ENCODE data around the gene TRIB2.

GRCh38 chr2:12728221-12728777 is 11.6 kb downstream of the TRIB2 start:
- TF ChIP-seq, protein P1, sequence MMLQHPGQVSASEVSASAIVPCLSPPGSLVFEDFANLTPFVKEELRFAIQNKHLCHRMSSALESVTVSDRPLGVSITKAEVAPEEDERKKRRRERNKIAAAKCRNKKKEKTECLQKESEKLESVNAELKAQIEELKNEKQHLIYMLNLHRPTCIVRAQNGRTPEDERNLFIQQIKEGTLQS (IDR thresholded peaks at IDR 0.05) = no peak
- TF ChIP-seq REST (IDR thresholded peaks at IDR 0.05) (no peak), RAD21 (IDR thresholded peaks at IDR 0.05) (no peak), CTCF (IDR thresholded peaks at IDR 0.05; ENCODE audit: low read depth, low read length, missing input control) (no peak), JUND (IDR thresholded peaks at IDR 0.05) (no peak), YY1 (IDR thresholded peaks at IDR 0.05) (no peak), TAF1 (conservative IDR thresholded peaks at IDR 0.05) (no peak), FOXA1 (IDR thresholded peaks at IDR 0.05) (no peak), GABPA (IDR thresholded peaks at IDR 0.05 in 1 of 2, conservative IDR thresholded peaks at IDR 0.05 in 1 of 2) (no peak)
- TF ChIP-seq, protein P2, sequence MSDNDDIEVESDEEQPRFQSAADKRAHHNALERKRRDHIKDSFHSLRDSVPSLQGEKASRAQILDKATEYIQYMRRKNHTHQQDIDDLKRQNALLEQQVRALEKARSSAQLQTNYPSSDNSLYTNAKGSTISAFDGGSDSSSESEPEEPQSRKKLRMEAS (IDR thresholded peaks at IDR 0.05) = no peak

Data from liver (tissue), 3 donors.